ENCODE data around the gene MRPL46.

GRCh38 chr15:88426304-88426703, 40.9 kb downstream of the MRPL46 start:
- TF ChIP-seq POLR2A (IDR thresholded peaks at IDR 0.05; ENCODE audit: low read depth, low read length) (no peak), CTCF (IDR thresholded peaks at IDR 0.05; ENCODE audit: extremely low read depth in 1 of 2, insufficient read depth in 1 of 2, low read depth in 1 of 2, low read length in 2 of 2) (no peak), EZH2 (IDR thresholded peaks at IDR 0.05; ENCODE audit: borderline replicate concordance, low read depth, low read length, severe bottlenecking) (no peak), MAX (IDR thresholded peaks at IDR 0.05; ENCODE audit: insufficient read depth, insufficient read length) (no peak), FOS (IDR thresholded peaks at IDR 0.05; ENCODE audit: borderline replicate concordance, insufficient read depth, low read length) (no peak), POLR2AphosphoS5 (IDR thresholded peaks at IDR 0.05; ENCODE audit: insufficient read depth, low read depth, low read length) (no peak)

Measured in endothelial cell of umbilical vein (primary cell).